Osteocyte (in vitro differentiated cells): ENCODE results near the gene FEV. TPM values are rescaled to one million over a fixed set of nuclear protein-coding genes. Genes with fewer than 3 reads are reported as not detected.

Source experiments
- DNase-seq: peaks from one replicate; pipeline ENCODE4 v3.0.0; 2021; ENCODE audit warnings: mixed read lengths; ENCODE audit not compliant: unreplicated experiment; ENCODE audit errors: extremely low spot score
- H3K27ac Mint-ChIP-seq: one replicate; pipeline ENCODE4 v1.8.0; 2021; ENCODE audit warnings: mild to moderate bottlenecking, mixed read lengths; ENCODE audit not compliant: unreplicated experiment
- H3K27me3 Mint-ChIP-seq: one replicate; pipeline ENCODE4 v1.8.0; 2021; ENCODE audit warnings: mixed read lengths; ENCODE audit not compliant: unreplicated experiment
- H3K36me3 Mint-ChIP-seq: one replicate; pipeline ENCODE4 v1.8.0; 2021; ENCODE audit warnings: mixed read lengths; ENCODE audit not compliant: unreplicated experiment
- H3K4me1 Mint-ChIP-seq: one replicate; pipeline ENCODE4 v1.8.0; 2021; ENCODE audit warnings: mixed read lengths; ENCODE audit not compliant: unreplicated experiment
- H3K4me3 Mint-ChIP-seq: one replicate; pipeline ENCODE4 v1.8.0; 2021; ENCODE audit warnings: mild to moderate bottlenecking, moderate library complexity, mixed read lengths; ENCODE audit not compliant: unreplicated experiment
- H3K9me3 Mint-ChIP-seq: one replicate; pipeline ENCODE4 v1.8.0; 2021; ENCODE audit warnings: mixed read lengths; ENCODE audit not compliant: unreplicated experiment
- total RNA-seq: library from RNA; stranded (reverse); gene quantifications from 2 replicates; pipeline ENCODE4 v1.2.1, GENCODE V29; 2021
- TF ChIP-seq, protein P1 (sequence below): fragments of 200-600 bp; sonication (generic); IDR thresholded peaks from 2 replicates; pipeline ENCODE4 v1.5.0; 2021; ENCODE audit warnings: antibody characterized with exemption, mild to moderate bottlenecking, moderate library complexity

Gene FEV
- total RNA-seq, 1 donor from 2014 or later, result not detected

DNA sequence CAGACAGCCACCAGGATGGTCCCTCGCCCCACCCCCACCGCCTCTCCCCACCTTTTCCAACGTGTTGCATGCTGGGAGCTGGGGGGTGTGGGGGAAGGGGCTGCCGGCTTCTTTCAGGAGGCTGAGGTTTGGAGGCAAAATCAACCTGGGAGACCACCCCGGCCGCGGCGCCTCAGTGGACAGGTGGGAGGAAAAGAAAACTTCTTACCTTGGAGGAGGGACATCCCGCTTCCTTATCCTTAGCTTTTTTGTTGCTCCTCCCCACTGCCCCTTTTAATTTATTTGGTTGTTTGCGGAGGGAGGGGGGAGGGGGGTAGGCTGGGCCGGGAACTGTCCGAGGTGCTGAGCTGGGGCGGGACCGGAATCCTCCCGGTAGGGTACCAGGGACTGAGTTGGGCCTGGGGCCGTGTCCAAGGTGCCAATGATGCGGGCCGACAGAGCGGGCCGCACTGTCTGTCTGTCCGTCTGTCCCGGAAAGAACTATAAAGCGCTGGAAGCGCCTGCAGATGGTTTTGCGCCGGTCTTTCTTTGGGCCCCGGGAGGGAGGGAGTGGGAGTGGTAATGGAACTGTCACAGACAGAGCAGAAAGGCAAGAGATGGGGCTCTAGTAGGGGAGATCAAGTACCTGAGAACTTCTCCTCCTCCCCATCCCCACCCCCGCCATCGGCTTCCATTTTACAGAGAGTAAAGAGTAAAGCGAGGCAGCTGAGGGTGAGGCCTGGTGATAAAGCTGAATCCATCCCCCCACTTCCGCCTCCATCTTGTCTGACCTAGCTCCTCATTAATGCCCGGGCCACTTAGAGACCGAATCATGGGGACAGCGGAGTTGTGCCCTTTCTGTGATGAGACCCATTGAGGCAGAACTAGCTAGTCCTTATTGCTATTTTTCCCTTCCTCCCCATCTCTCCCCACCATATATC, 23.1 kb downstream of the FEV start:
- TF ChIP-seq, protein P1, sequence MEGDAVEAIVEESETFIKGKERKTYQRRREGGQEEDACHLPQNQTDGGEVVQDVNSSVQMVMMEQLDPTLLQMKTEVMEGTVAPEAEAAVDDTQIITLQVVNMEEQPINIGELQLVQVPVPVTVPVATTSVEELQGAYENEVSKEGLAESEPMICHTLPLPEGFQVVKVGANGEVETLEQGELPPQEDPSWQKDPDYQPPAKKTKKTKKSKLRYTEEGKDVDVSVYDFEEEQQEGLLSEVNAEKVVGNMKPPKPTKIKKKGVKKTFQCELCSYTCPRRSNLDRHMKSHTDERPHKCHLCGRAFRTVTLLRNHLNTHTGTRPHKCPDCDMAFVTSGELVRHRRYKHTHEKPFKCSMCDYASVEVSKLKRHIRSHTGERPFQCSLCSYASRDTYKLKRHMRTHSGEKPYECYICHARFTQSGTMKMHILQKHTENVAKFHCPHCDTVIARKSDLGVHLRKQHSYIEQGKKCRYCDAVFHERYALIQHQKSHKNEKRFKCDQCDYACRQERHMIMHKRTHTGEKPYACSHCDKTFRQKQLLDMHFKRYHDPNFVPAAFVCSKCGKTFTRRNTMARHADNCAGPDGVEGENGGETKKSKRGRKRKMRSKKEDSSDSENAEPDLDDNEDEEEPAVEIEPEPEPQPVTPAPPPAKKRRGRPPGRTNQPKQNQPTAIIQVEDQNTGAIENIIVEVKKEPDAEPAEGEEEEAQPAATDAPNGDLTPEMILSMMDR, result no peak
- H3K9me3 Mint-ChIP-seq, result no peaks in the 10 kb centered on the region
- H3K4me3 Mint-ChIP-seq, result no peak overlapping the region
- H3K36me3 Mint-ChIP-seq, result no peaks in the 10 kb centered on the region
- H3K4me1 Mint-ChIP-seq, result peaks cover 17% of the 10 kb centered on the region
- peaks cover 76% of the 10 kb centered on the region for H3K27me3 Mint-ChIP-seq
- H3K27ac Mint-ChIP-seq, result no peak overlapping the region
- DNase-seq, result no peak

DNA sequence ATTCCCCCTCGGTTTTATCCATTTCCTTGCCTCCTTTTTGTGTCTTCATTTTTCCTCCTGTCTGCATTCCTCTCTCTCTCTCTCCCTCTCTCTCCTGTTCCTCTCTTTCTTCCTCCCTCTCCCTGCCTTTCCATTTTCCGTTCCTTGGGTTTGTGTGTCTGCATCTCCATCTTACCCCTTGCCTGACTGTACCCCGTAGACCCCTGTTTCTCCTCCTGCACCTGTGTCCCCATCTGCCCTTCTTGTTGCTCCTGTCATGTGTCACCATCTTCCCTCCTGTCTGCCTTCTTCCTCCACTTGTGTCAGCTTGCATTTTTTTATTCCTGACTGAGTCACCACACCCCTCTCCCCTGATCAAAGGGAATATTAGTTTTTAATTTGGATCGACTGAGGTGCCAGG, 23.8 kb downstream of the FEV start:
- H3K9me3 Mint-ChIP-seq, result no peaks in the 10 kb centered on the region
- peaks cover 78% of the 10 kb centered on the region for H3K27me3 Mint-ChIP-seq
- H3K4me1 Mint-ChIP-seq, result peaks cover 17% of the 10 kb centered on the region
- H3K27ac Mint-ChIP-seq, result no peak overlapping the region
- TF ChIP-seq, protein P1, result no peak
- H3K36me3 Mint-ChIP-seq, result no peaks in the 10 kb centered on the region
- H3K4me3 Mint-ChIP-seq, result no peak overlapping the region
- no peak for DNase-seq

DNA sequence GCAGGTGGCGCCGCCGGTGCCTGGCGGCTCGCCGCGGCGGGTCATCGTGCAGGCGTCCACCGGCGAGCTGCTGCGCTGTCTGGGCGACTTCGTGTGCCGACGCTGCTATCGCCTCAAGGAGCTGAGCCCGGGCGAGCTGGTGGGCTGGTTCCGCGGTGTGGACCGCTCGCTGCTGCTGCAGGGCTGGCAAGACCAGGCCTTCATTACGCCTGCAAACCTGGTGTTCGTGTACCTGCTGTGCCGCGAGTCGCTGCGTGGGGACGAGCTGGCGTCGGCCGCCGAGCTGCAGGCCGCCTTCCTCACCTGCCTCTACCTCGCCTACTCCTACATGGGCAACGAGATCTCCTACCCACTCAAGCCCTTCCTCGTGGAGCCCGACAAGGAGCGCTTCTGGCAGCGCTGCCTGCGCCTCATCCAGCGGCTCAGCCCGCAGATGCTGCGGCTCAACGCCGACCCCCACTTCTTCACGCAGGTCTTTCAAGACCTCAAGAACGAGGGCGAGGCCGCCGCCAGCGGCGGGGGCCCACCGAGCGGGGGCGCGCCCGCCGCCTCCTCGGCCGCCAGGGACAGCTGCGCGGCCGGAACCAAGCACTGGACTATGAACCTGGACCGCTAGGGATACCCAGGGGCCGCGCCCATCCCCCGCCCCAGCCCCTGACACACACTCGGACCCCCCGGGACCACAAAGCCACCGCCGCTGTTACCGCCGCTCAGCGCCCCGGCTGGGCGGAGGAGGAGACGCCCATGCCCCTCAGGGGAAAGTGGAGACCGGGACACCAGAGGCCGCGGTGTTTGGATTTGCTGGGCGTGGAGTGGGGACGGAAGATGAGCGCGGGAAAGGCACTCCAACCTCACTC, 24.4 kb downstream of the FEV start:
- no peaks in the 10 kb centered on the region for H3K36me3 Mint-ChIP-seq
- H3K4me1 Mint-ChIP-seq, result peaks cover 17% of the 10 kb centered on the region
- no peak for DNase-seq
- H3K9me3 Mint-ChIP-seq, result no peaks in the 10 kb centered on the region
- TF ChIP-seq, protein P1, result no peak
- H3K4me3 Mint-ChIP-seq, result no peak overlapping the region
- peaks cover 80% of the 10 kb centered on the region for H3K27me3 Mint-ChIP-seq
- H3K27ac Mint-ChIP-seq, result no peak overlapping the region

DNA sequence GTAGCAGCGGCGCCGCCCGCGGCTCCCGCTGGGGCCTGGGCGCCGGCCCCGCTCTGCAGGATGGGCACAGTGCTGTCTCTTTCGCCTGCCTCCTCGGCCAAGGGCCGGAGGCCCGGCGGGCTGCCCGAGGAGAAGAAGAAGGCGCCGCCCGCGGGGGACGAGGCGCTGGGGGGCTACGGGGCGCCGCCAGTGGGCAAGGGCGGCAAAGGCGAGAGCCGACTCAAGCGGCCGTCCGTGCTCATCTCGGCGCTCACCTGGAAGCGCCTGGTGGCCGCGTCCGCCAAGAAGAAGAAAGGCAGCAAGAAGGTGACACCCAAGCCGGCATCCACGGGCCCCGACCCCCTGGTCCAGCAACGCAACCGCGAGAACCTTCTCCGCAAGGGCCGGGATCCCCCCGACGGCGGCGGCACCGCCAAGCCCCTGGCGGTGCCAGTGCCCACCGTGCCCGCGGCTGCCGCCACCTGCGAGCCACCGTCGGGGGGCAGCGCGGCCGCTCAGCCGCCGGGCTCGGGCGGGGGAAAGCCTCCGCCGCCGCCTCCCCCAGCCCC, 25.1 kb downstream of the FEV start:
- peaks cover 17% of the 10 kb centered on the region for H3K4me1 Mint-ChIP-seq
- H3K36me3 Mint-ChIP-seq, result no peaks in the 10 kb centered on the region
- TF ChIP-seq, protein P1, result no peak
- peaks cover 82% of the 10 kb centered on the region for H3K27me3 Mint-ChIP-seq
- H3K27ac Mint-ChIP-seq, result no peak overlapping the region
- DNase-seq, result no peak
- no peaks in the 10 kb centered on the region for H3K9me3 Mint-ChIP-seq
- no peak overlapping the region for H3K4me3 Mint-ChIP-seq
